Endothelial cell of umbilical vein (primary cell): ENCODE data around the gene ARMC5. TPM values are rescaled to one million over a fixed set of nuclear protein-coding genes. Genes with fewer than 3 reads are reported as not detected.

Source experiments
- BruUV-seq: library from RNA; stranded (reverse); fragments of 400-500 nt; replicated peaks from 2 replicates; lab custom pipeline; 2021; lab: Mats Ljungman, UMichigan
- CTCF ChIA-PET: fragments of 300-600, 350-600 bp; sonication (Branson Sonifier 250); formaldehyde crosslinking; loops from one replicate; lab custom pipeline; 2021; ENCODE audit warnings: antibody characterized with exemption, inconsistent platforms; lab: Charles Lee
- POLR2A ChIA-PET: fragments of 300-600, 350-600 bp; sonication (Branson Sonifier 250); formaldehyde crosslinking; loops from one replicate; lab custom pipeline; 2021; ENCODE audit warnings: antibody characterized with exemption, inconsistent platforms; lab: Charles Lee
- DNase-seq: peaks from one replicate; pipeline ENCODE4 v3.0.0-alpha.2; 2011; ENCODE audit warnings: low read depth, low spot score
- FAIRE-seq: peaks from 2 replicates; lab custom pipeline; 2011; peaks lifted over from hg19 to GRCh38; lab: Jason Lieb, UNC
- H2AFZ ChIP-seq: 2 replicates; pipeline ENCODE4 v1.6.0; 2012; ENCODE audit warnings: low read depth, low read length, control low read depth, inconsistent platforms
- H3K27ac ChIP-seq: 2 replicates; pipeline ENCODE4 v1.5.1; 2011; ENCODE audit warnings: low read depth, mild to moderate bottlenecking, control low read depth, low read length, moderate library complexity; ENCODE audit not compliant: insufficient read depth
- H3K27me3 ChIP-seq, 2 experiments: 2 replicates each; pipeline versions ENCODE4 v1.6.0 to v1.6.1; 2011; ENCODE audit warnings: low read length in 2 of 2, mixed read lengths in 1 of 2; ENCODE audit not compliant: control insufficient read depth in 2 of 2, insufficient read depth in 2 of 2
- H3K36me3 ChIP-seq, 2 experiments: 2 replicates in 1 of 2; 3 replicates in 1 of 2; pipeline ENCODE4 v1.5.1; 2011; ENCODE audit warnings: low read length in 2 of 2, mild to moderate bottlenecking in 1 of 2, moderate library complexity in 1 of 2; ENCODE audit not compliant: control insufficient read depth in 2 of 2, insufficient read depth in 2 of 2; ENCODE audit errors: extremely low read depth in 1 of 2
- H3K4me1 ChIP-seq: 3 replicates; pipeline ENCODE4 v1.5.1; 2011; ENCODE audit warnings: mild to moderate bottlenecking, low read length; ENCODE audit not compliant: control insufficient read depth, insufficient read depth; ENCODE audit errors: extremely low read depth
- H3K4me2 ChIP-seq: 2 replicates; pipeline ENCODE4 v1.6.1; 2011; ENCODE audit warnings: low read length, control low read depth, mixed read lengths; ENCODE audit not compliant: insufficient read depth
- H3K4me3 ChIP-seq, 3 experiments: fragments of 200-600 bp in 1 of 3; sonication (generic), shearing (Covaris generic) in 1 of 3; replicated peaks in 1 of 3; 2 replicates each; pipeline ENCODE4 v1.5.1; 2011 to 2016; ENCODE audit warnings: control low read depth in 3 of 3, low read length in 3 of 3, mild to moderate bottlenecking in 2 of 3, inconsistent platforms in 1 of 3, low read depth in 1 of 3, moderate library complexity in 1 of 3; ENCODE audit not compliant: insufficient read depth in 1 of 3
- H3K79me2 ChIP-seq: 2 replicates; pipeline ENCODE4 v1.6.0; 2012; ENCODE audit warnings: low read length, inconsistent platforms; ENCODE audit not compliant: control insufficient read depth, insufficient read depth
- H3K9ac ChIP-seq: replicated peaks from 2 replicates; pipeline ENCODE3; 2011; ENCODE audit warnings: low read length, control low read depth; ENCODE audit not compliant: insufficient read depth; ENCODE audit errors: extremely low read depth
- H3K9me1 ChIP-seq: replicated peaks from 3 replicates; pipeline ENCODE4 v1.6.0; 2011; ENCODE audit warnings: mild to moderate bottlenecking, low read length; ENCODE audit not compliant: control insufficient read depth, insufficient read depth; ENCODE audit errors: extremely low read depth
- H3K9me3 ChIP-seq: replicated peaks from 2 replicates; pipeline ENCODE4 v1.5.1; 2012; ENCODE audit warnings: low read length, inconsistent platforms; ENCODE audit not compliant: control insufficient read depth, insufficient read depth
- H4K20me1 ChIP-seq: replicated peaks from 2 replicates; pipeline ENCODE3; 2011; ENCODE audit warnings: mild to moderate bottlenecking, low read length; ENCODE audit not compliant: control insufficient read depth, insufficient read depth; ENCODE audit errors: extremely low read depth
- CTCF ChIP-seq, 2 donors: IDR thresholded peaks; 1 replicate in 1 of 2; 2 replicates in 1 of 2; pipeline ENCODE4 v1.5.1; 2011; ENCODE audit warnings: low read length in 2 of 2, mild to moderate bottlenecking in 2 of 2, moderate library complexity in 2 of 2, control low read depth in 1 of 2, inconsistent platforms in 1 of 2, low read depth in 1 of 2; ENCODE audit not compliant: insufficient read depth in 1 of 2; ENCODE audit errors: extremely low read depth in 1 of 2
- EZH2 ChIP-seq: IDR thresholded peaks from 2 replicates; pipeline ENCODE4 v1.6.1; 2012; ENCODE audit warnings: borderline replicate concordance, low read depth, mild to moderate bottlenecking, moderate library complexity, low read length, inconsistent platforms; ENCODE audit not compliant: severe bottlenecking
- FOS ChIP-seq: IDR thresholded peaks from 2 replicates; pipeline ENCODE4 v1.6.1; 2011; ENCODE audit warnings: mild to moderate bottlenecking, low read length, moderate library complexity, borderline replicate concordance; ENCODE audit not compliant: insufficient read depth
- GATA2 ChIP-seq: IDR thresholded peaks from 2 replicates; pipeline ENCODE4 v1.7.0; 2011; ENCODE audit warnings: low read depth, mild to moderate bottlenecking, moderate library complexity, mixed read lengths, low read length; ENCODE audit not compliant: insufficient read length, insufficient read depth
- JUN ChIP-seq: IDR thresholded peaks from 2 replicates; pipeline ENCODE4 v1.6.1; 2011; ENCODE audit warnings: borderline replicate concordance, low read depth; ENCODE audit not compliant: insufficient read length, insufficient read depth
- MAX ChIP-seq: IDR thresholded peaks from 2 replicates; pipeline ENCODE4 v1.6.1; 2011; ENCODE audit not compliant: insufficient read depth, insufficient read length
- MYC ChIP-seq: IDR thresholded peaks from one replicate; pipeline ENCODE4 v1.6.1; 2011; ENCODE audit warnings: mild to moderate bottlenecking, low read depth, low read length
- POLR2A ChIP-seq: IDR thresholded peaks from 2 replicates; pipeline ENCODE4 v1.6.1; 2012; ENCODE audit warnings: low read depth, mild to moderate bottlenecking, control low read depth, low read length
- POLR2AphosphoS5 ChIP-seq: IDR thresholded peaks from 2 replicates; pipeline ENCODE4 v1.6.1; 2012; ENCODE audit warnings: low read depth, mild to moderate bottlenecking, control low read depth, low read length, moderate library complexity; ENCODE audit not compliant: insufficient read depth
- dilution Hi-C: fragments of 300-500 bp; cut with MboI; formaldehyde crosslinking; loops from one replicate; pipeline ENCODE4 v1.15.0; 2019; ENCODE audit warnings: low sequenced_read_pairs; ENCODE audit not compliant: extremely low pct_ligation_motif_present
- intact Hi-C: fragments of 100-400 bp; cut with micrococcal nuclease; formaldehyde crosslinking; loops from one replicate; pipeline ENCODE4 v1.10.0; 2022
- polyA plus RNA-seq, 4 experiments: library from polyadenylated mRNA; depleted of rRNA in 3 of 4; stranded (reverse) in 3 of 4; unstranded in 1 of 4; fragments of >200 nt; gene quantifications; 2 replicates each; pipeline versions ENCODE4 v1.2.1 to v1.2.3, GENCODE V29; 2011 to 2012; ENCODE audit warnings: missing spikeins in 1 of 4
- total RNA-seq: library from RNA; stranded (reverse); gene quantifications from 2 replicates; pipeline ENCODE4 v1.2.3, GENCODE V29; 2021

The ARMC5 gene
- total and polyA plus RNA-seq, 2 donors (not counting 3 experiments of a cell fraction or from before 2014, with no cell fraction given) = 17.3 to 18.8 TPM

DNA sequence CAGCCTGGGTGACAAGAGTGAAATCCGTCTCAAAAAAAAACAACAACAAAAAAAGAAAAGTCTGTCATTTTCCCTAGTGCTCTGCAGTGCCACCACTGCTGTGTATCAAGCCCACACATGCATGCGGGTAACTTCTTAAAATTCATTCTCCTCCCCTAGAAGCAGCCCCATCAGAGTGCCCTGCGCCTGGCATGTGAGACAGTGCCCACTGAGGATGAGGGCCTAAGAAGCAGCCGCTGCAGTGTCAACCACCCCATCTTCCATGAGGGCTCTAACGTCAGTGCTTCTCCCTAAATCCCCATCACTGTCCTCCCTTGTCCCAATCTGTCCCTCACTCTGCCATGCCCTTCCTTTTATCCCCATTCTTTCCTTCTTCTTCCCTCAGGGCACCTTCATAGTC is 41.4 kb upstream of the ARMC5 start:
- ChIA-PET CTCF (no interaction called here), POLR2A (no interaction called here)
- H3K4me2 ChIP-seq = no peak overlapping the region
- H3K36me3 ChIP-seq = no peaks in the 10 kb centered on the region
- no peak overlapping the region for H3K27ac ChIP-seq
- no TSS peak for BruUV-seq
- no peaks in the 10 kb centered on the region for H3K9me3 ChIP-seq
- no peak for TF ChIP-seq POLR2A
- no peak for TF ChIP-seq JUN
- TF ChIP-seq GATA2 = no peak
- TF ChIP-seq FOS = no peak
- no peak for TF ChIP-seq MYC
- no peak for TF ChIP-seq MAX
- TF ChIP-seq EZH2 = no peak
- TF ChIP-seq POLR2AphosphoS5 = no peak
- no peak for TF ChIP-seq CTCF (IDR thresholded peaks at IDR 0.05; ENCODE audit: extremely low read depth in 1 of 2, insufficient read depth in 1 of 2, low read depth in 1 of 2, low read length in 2 of 2)
- no peak overlapping the region for H3K4me3 ChIP-seq
- H3K27me3 ChIP-seq = no peaks in the 10 kb centered on the region
- H2AFZ ChIP-seq = no peak overlapping the region
- dilution Hi-C loops (no loop called here), intact Hi-C loops (no loop called here)
- DNase-seq (no peak), FAIRE-seq (no peak)
- no peaks in the 10 kb centered on the region for H3K9me1 ChIP-seq
- H4K20me1 ChIP-seq = no peaks in the 10 kb centered on the region
- no peaks in the 10 kb centered on the region for H3K79me2 ChIP-seq
- H3K9ac ChIP-seq = no peak overlapping the region
- H3K4me1 ChIP-seq = no peaks in the 10 kb centered on the region
